HEK293 (cell line): ENCODE data around the gene CCDC88C.

Source experiments
- CTCF ChIA-PET: fragments of 350-600 bp; formaldehyde crosslinking; extraction: SDS; loops from one replicate; lab custom pipeline; 2021; ENCODE audit warnings: antibody characterized with exemption; lab: Yijun Ruan, JAX
- POLR2A ChIA-PET: fragments of 300-600 bp; formaldehyde crosslinking; extraction: SDS; loops from one replicate; lab custom pipeline; 2020; ENCODE audit warnings: antibody characterized with exemption, inconsistent platforms; lab: Yijun Ruan, JAX
- H3K27ac ChIP-seq: fragments of 200-500 bp; sonication (Bioruptor generic); 2 replicates; pipeline ENCODE4 v1.5.1; 2014; ENCODE audit warnings: low read depth, low read length, control low read depth, inconsistent platforms; ENCODE audit errors: extremely low read depth
- H3K36me3 ChIP-seq, 2 experiments: fragments of 200-500 bp in 1 of 2; sonication (Bioruptor generic) in 1 of 2; 1 replicate in 1 of 2; 2 replicates in 1 of 2; pipeline ENCODE4 v1.5.1; 2014 to 2017; ENCODE audit warnings: inconsistent platforms in 2 of 2, low read length in 2 of 2; ENCODE audit not compliant: control insufficient read depth in 2 of 2, insufficient read depth in 1 of 2
- H3K4me1 ChIP-seq: fragments of 200-500 bp; sonication (Bioruptor generic); 2 replicates; pipeline ENCODE4 v1.5.1; 2014; ENCODE audit warnings: mild to moderate bottlenecking, low read length, inconsistent platforms; ENCODE audit not compliant: control insufficient read depth, insufficient read depth
- H3K4me3 ChIP-seq: 2 replicates; pipeline ENCODE4 v1.5.1; 2011; ENCODE audit warnings: low read depth, mild to moderate bottlenecking, control low read depth, low read length, moderate library complexity
- H3K9me3 ChIP-seq: fragments of 200-500 bp; sonication (Bioruptor generic); 2 replicates; pipeline ENCODE4 v1.5.1; 2014; ENCODE audit warnings: low read depth, low read length, inconsistent platforms; ENCODE audit not compliant: control insufficient read depth, insufficient read depth
- FEZF1 ChIP-seq: fragments of 450-650 bp; formaldehyde crosslinking; IDR thresholded peaks from 2 replicates; pipeline ENCODE4 v1.5.1; 2016; ENCODE audit warnings: missing biosample characterization, missing genetic modification characterization
- IKZF3 ChIP-seq: fragments of 450-650 bp; IDR thresholded peaks from 2 replicates; pipeline ENCODE4 v1.5.0; 2018; ENCODE audit warnings: missing biosample characterization, mild to moderate bottlenecking, missing genetic modification characterization, moderate library complexity
- KLF10 ChIP-seq: fragments of 450-650 bp; IDR thresholded peaks from 2 replicates; pipeline ENCODE4 v1.5.1; 2018; ENCODE audit warnings: missing biosample characterization, mild to moderate bottlenecking, missing genetic modification characterization
- PRDM2 ChIP-seq: fragments of 450-650 bp; formaldehyde crosslinking; IDR thresholded peaks from 2 replicates; pipeline ENCODE4 v1.5.1; 2016; ENCODE audit warnings: missing biosample characterization, missing genetic modification characterization, borderline replicate concordance
- SCRT2 ChIP-seq: fragments of 450-650 bp; formaldehyde crosslinking; IDR thresholded peaks from 2 replicates; pipeline ENCODE4 v1.5.1; 2016; ENCODE audit warnings: missing biosample characterization, missing genetic modification characterization
- SP3 ChIP-seq: fragments of 450-650 bp; formaldehyde crosslinking; IDR thresholded peaks from 2 replicates; pipeline ENCODE4 v1.5.1; 2016; ENCODE audit warnings: missing biosample characterization, missing genetic modification characterization
- ZBTB20 ChIP-seq: fragments of 450-650 bp; formaldehyde crosslinking; IDR thresholded peaks from 2 replicates; pipeline ENCODE4 v1.5.1; 2016; ENCODE audit warnings: missing biosample characterization, missing genetic modification characterization
- ZBTB7A ChIP-seq: fragments of 450-650 bp; formaldehyde crosslinking; IDR thresholded peaks from 2 replicates; pipeline ENCODE4 v1.5.1; 2016; ENCODE audit warnings: low read depth, missing biosample characterization, missing genetic modification characterization
- ZFHX2 ChIP-seq: fragments of 450-650 bp; formaldehyde crosslinking; conservative IDR thresholded peaks from 2 replicates; pipeline ENCODE4 v1.5.1; 2016; ENCODE audit warnings: missing biosample characterization, missing genetic modification characterization
- ZNF19 ChIP-seq: fragments of 450-650 bp; formaldehyde crosslinking; IDR thresholded peaks from 2 replicates; pipeline ENCODE4; 2016; ENCODE audit warnings: missing biosample characterization, missing genetic modification characterization, low read depth
- ZNF2 ChIP-seq: fragments of 450-650 bp; formaldehyde crosslinking; IDR thresholded peaks from 2 replicates; pipeline ENCODE4 v1.5.1; 2016; ENCODE audit warnings: missing biosample characterization, missing genetic modification characterization
- ZNF211 ChIP-seq: fragments of 450-650 bp; formaldehyde crosslinking; IDR thresholded peaks from 2 replicates; pipeline ENCODE4 v1.5.1; 2016; ENCODE audit warnings: low read depth, missing biosample characterization, missing genetic modification characterization
- ZNF24 ChIP-seq: fragments of 450-650 bp; formaldehyde crosslinking; IDR thresholded peaks from 2 replicates; pipeline ENCODE4 v1.5.1; 2016; ENCODE audit warnings: missing biosample characterization, missing genetic modification characterization
- ZNF335 ChIP-seq: fragments of 450-650 bp; formaldehyde crosslinking; conservative IDR thresholded peaks from 2 replicates; pipeline ENCODE4 v1.5.1; 2016; ENCODE audit warnings: missing biosample characterization, missing genetic modification characterization
- ZNF354C ChIP-seq: fragments of 450-650 bp; formaldehyde crosslinking; IDR thresholded peaks from 2 replicates; pipeline ENCODE4 v1.5.1; 2016; ENCODE audit warnings: missing biosample characterization, missing genetic modification characterization, low read depth, borderline replicate concordance
- ZNF362 ChIP-seq: fragments of 450-650 bp; formaldehyde crosslinking; IDR thresholded peaks from 2 replicates; pipeline ENCODE4 v1.5.1; 2016; ENCODE audit warnings: missing biosample characterization, missing genetic modification characterization
- ZNF394 ChIP-seq: fragments of 450-650 bp; formaldehyde crosslinking; IDR thresholded peaks from 2 replicates; pipeline ENCODE4 v1.5.1; 2016; ENCODE audit warnings: missing biosample characterization, missing genetic modification characterization, mild to moderate bottlenecking, moderate library complexity, borderline replicate concordance
- ZNF488 ChIP-seq: fragments of 450-650 bp; formaldehyde crosslinking; IDR thresholded peaks from 2 replicates; pipeline ENCODE4 v1.5.1; 2016; ENCODE audit warnings: missing biosample characterization, missing genetic modification characterization
- ZNF548 ChIP-seq: fragments of 450-650 bp; formaldehyde crosslinking; IDR thresholded peaks from 2 replicates; pipeline ENCODE4 v1.5.1; 2016; ENCODE audit warnings: missing biosample characterization, missing genetic modification characterization
- ZNF600 ChIP-seq: fragments of 450-650 bp; formaldehyde crosslinking; IDR thresholded peaks from 2 replicates; pipeline ENCODE4 v1.5.1; 2016; ENCODE audit warnings: missing biosample characterization, missing genetic modification characterization
- ZNF629 ChIP-seq: fragments of 450-650 bp; formaldehyde crosslinking; IDR thresholded peaks from 2 replicates; pipeline ENCODE4 v1.5.1; 2017; ENCODE audit warnings: missing biosample characterization, missing genetic modification characterization
- ZNF670 ChIP-seq: fragments of 450-650 bp; formaldehyde crosslinking; IDR thresholded peaks from 2 replicates; pipeline ENCODE4 v1.5.1; 2016; ENCODE audit warnings: missing biosample characterization, missing genetic modification characterization, low read depth
- ZSCAN23 ChIP-seq: fragments of 450-650 bp; formaldehyde crosslinking; IDR thresholded peaks from 2 replicates; pipeline ENCODE4 v1.5.1; 2016; ENCODE audit warnings: missing biosample characterization, missing genetic modification characterization
- TF ChIP-seq, protein P1 (sequence below): fragments of 450-650 bp; formaldehyde crosslinking; IDR thresholded peaks from 2 replicates; pipeline ENCODE4 v1.5.1; 2017; ENCODE audit warnings: missing biosample characterization, missing genetic modification characterization
- TF ChIP-seq, protein P2 (sequence below): fragments of 450-650 bp; formaldehyde crosslinking; IDR thresholded peaks from 2 replicates; pipeline ENCODE4 v1.5.1; 2016; ENCODE audit warnings: missing biosample characterization, missing genetic modification characterization

CCDC88C gene

DNA sequence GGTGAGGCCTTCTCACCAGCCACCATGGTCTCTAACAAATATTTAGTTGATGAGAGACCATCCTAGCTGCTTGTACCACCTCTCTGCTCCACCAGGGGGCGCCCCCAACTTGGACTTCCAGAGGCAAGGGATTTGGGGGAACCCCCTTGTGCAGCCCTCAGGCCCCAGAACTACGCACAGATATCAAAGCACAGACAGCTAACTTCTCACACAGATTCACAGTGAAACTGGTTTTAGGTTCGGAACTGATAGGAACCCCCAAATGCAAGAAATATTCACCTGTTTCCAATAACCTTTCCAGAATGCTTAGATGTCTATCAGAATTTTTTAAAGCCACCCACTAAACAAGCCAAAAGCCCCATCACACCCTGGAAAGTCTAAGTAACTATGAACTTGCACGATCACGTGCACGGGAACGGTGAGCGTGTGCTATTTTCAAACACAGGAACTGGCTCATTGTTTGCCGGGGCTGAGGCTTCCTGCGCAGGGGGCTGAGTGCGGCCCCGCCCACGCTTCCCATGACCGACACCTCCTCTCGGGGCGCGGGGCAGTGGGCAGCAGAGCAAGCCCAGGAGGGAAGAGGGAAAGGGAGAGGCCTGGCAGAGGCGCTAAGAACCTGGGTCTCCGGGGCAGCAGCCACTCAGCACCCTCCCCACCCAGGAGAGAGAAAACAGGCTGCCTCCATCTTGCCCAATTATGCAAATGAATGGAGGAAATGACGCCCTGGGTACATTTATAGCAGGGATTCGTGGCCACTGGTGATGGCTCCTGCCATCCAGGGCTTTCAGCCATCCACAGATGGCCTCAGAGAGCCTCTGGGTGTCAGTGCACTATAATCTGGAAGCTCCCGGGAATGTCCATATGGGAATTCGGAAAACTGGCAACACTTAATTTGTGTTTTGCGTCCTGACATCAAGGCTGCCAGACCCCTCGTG, 93.7 kb downstream of the CCDC88C start:
- POLR2A ChIA-PET = no interaction called here
- CTCF ChIA-PET = interaction anchor here (0.5 to 9.5 kb wide), 34 partner anchors 8 to 689 kb away, joined by 3 to 77 read pairs (median 4); partner anchors contain the start of gene CCDC88C
- H3K27ac ChIP-seq = no peak overlapping the region
- no peaks in the 10 kb centered on the region for H3K9me3 ChIP-seq
- H3K36me3 ChIP-seq = peaks cover 3 to 31% of the 10 kb centered on the region in 2 experiments; a peak in 2 of 3 replicates
- no peaks in the 10 kb centered on the region; the same call in 1 of the 2 replicates for H3K4me1 ChIP-seq
- H3K4me3 ChIP-seq = peak overlapping the region; percentile 15
- TF ChIP-seq ZNF335 = no peak
- no peak for TF ChIP-seq SP3 (tag by site-specific recombination)
- TF ChIP-seq ZNF211 = no peak
- TF ChIP-seq, protein P1, sequence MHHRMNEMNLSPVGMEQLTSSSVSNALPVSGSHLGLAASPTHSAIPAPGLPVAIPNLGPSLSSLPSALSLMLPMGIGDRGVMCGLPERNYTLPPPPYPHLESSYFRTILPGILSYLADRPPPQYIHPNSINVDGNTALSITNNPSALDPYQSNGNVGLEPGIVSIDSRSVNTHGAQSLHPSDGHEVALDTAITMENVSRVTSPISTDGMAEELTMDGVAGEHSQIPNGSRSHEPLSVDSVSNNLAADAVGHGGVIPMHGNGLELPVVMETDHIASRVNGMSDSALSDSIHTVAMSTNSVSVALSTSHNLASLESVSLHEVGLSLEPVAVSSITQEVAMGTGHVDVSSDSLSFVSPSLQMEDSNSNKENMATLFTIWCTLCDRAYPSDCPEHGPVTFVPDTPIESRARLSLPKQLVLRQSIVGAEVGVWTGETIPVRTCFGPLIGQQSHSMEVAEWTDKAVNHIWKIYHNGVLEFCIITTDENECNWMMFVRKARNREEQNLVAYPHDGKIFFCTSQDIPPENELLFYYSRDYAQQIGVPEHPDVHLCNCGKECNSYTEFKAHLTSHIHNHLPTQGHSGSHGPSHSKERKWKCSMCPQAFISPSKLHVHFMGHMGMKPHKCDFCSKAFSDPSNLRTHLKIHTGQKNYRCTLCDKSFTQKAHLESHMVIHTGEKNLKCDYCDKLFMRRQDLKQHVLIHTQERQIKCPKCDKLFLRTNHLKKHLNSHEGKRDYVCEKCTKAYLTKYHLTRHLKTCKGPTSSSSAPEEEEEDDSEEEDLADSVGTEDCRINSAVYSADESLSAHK (tag by site-specific recombination) = no peak
- TF ChIP-seq ZNF548 (tag by site-specific recombination) = no peak
- TF ChIP-seq, protein P2, sequence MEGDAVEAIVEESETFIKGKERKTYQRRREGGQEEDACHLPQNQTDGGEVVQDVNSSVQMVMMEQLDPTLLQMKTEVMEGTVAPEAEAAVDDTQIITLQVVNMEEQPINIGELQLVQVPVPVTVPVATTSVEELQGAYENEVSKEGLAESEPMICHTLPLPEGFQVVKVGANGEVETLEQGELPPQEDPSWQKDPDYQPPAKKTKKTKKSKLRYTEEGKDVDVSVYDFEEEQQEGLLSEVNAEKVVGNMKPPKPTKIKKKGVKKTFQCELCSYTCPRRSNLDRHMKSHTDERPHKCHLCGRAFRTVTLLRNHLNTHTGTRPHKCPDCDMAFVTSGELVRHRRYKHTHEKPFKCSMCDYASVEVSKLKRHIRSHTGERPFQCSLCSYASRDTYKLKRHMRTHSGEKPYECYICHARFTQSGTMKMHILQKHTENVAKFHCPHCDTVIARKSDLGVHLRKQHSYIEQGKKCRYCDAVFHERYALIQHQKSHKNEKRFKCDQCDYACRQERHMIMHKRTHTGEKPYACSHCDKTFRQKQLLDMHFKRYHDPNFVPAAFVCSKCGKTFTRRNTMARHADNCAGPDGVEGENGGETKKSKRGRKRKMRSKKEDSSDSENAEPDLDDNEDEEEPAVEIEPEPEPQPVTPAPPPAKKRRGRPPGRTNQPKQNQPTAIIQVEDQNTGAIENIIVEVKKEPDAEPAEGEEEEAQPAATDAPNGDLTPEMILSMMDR (tag by site-specific recombination) = peak; percentile 80
- TF ChIP-seq ZBTB20 (tag by site-specific recombination) = no peak
- TF ChIP-seq ZBTB7A = no peak
- no peak for TF ChIP-seq KLF10 (tag by site-specific recombination)
- no peak for TF ChIP-seq ZNF394 (tag by site-specific recombination)
- no peak for TF ChIP-seq PRDM2
- TF ChIP-seq ZNF629 = 0 out of 2 replicates have a peak, but pooled peaks have one; percentile 20
- no peak for TF ChIP-seq ZNF19 (tag by site-specific recombination)
- TF ChIP-seq ZFHX2 = no peak
- TF ChIP-seq ZNF2 (tag by site-specific recombination) = peak; percentile 79; the same call in 1 of the 2 replicates
- no peak for TF ChIP-seq ZSCAN23 (tag by site-specific recombination)
- TF ChIP-seq ZNF600 (tag by site-specific recombination) = no peak
- no peak for TF ChIP-seq FEZF1 (tag by site-specific recombination)
- TF ChIP-seq SCRT2 (tag by site-specific recombination) = 0 out of 2 replicates have a peak, but pooled peaks have one; percentile 25
- TF ChIP-seq ZNF488 = no peak
- no peak for TF ChIP-seq ZNF362 (tag by site-specific recombination)
- TF ChIP-seq IKZF3 = peak; percentile 69
- TF ChIP-seq ZNF670 = no peak
- no peak for TF ChIP-seq ZNF354C
- TF ChIP-seq ZNF24 = no peak
